Activated CD8-positive, alpha-beta T cell treated with anti-CD3 and anti-CD28 coated beads for 36 hours (primary cell): ENCODE results near the gene PRR11. TPM values are rescaled to one million over a fixed set of nuclear protein-coding genes. Genes with fewer than 3 reads are reported as not detected.
A peak's percentile ranks its signal among the peaks of the same experiment; 100 is the strongest.

Source experiments
- ATAC-seq: fragments of 200-7000 bp; cut with Tn5 transposase; one replicate; pipeline ENCODE4 v1.10.0; 2021; ENCODE audit warnings: mild to moderate bottlenecking, moderate library complexity
- CTCF ChIA-PET: fragments of 350-600 bp; sonication (Branson Sonifier 250); formaldehyde crosslinking; loops from one replicate; lab custom pipeline; 2021; ENCODE audit warnings: antibody characterized with exemption; lab: Charles Lee
- POLR2A ChIA-PET: fragments of 350-600 bp; sonication (Branson Sonifier 250); formaldehyde crosslinking; loops from one replicate; lab custom pipeline; 2021; ENCODE audit warnings: antibody characterized with exemption; lab: Charles Lee
- DNase-seq: peaks from one replicate; pipeline ENCODE4 v3.0.0-alpha.2; 2020
- H3K27ac Mint-ChIP-seq: one replicate; pipeline ENCODE4 v1.8.0; 2021; ENCODE audit warnings: mild to moderate bottlenecking, mixed read lengths
- H3K27me3 Mint-ChIP-seq: one replicate; pipeline ENCODE4 v1.8.0; 2021; ENCODE audit warnings: mixed read lengths
- H3K36me3 Mint-ChIP-seq: one replicate; pipeline ENCODE4 v1.8.0; 2021; ENCODE audit warnings: low read depth, mixed read lengths
- H3K4me1 Mint-ChIP-seq: one replicate; pipeline ENCODE4 v1.8.0; 2021; ENCODE audit warnings: low read depth, mixed read lengths
- H3K4me3 Mint-ChIP-seq: one replicate; pipeline ENCODE4 v1.8.0; 2021; ENCODE audit warnings: mild to moderate bottlenecking, moderate library complexity, mixed read lengths
- H3K9me3 Mint-ChIP-seq: one replicate; pipeline ENCODE4 v1.8.0; 2021; ENCODE audit warnings: mixed read lengths
- CTCF ChIP-seq: fragments of 200-600 bp; IDR thresholded peaks from one replicate; pipeline ENCODE4 v1.8.0; 2022; ENCODE audit warnings: antibody characterized with exemption, mild to moderate bottlenecking
- intact Hi-C: fragments of 100-400 bp; cut with micrococcal nuclease; formaldehyde crosslinking; loops from one replicate; pipeline ENCODE4 v1.10.0; 2022
- total RNA-seq, 2 experiments: library from RNA; stranded (reverse); gene quantifications; one replicate each; pipeline ENCODE4 v1.2.3, GENCODE V29; 2021

Gene PRR11
- total RNA-seq, 2 experiments from 2014 or later, result 66.6 to 67.5 TPM

GRCh38 chr17:59139939-59140338 is 15.6 kb upstream of the PRR11 start:
- Mint-ChIP-seq H3K27ac (no peak overlapping the region), H3K9me3 (no peaks in the 10 kb centered on the region), H3K4me1 (no peaks in the 10 kb centered on the region), H3K4me3 (no peak overlapping the region), H3K36me3 (peaks cover 5% of the 10 kb centered on the region), H3K27me3 (no peaks in the 10 kb centered on the region)
- no peak for TF ChIP-seq CTCF
- ATAC-seq (no peak), DNase-seq (no peak)
- CTCF ChIA-PET, result no interaction called here
- POLR2A ChIA-PET, result no interaction called here
- intact Hi-C loops, result no loop called here

- H3K4me1 Mint-ChIP-seq, result peaks cover 3% of the 10 kb centered on the region
- H3K9me3 Mint-ChIP-seq, result no peaks in the 10 kb centered on the region
- no peak overlapping the region for H3K27ac Mint-ChIP-seq
- H3K4me3 Mint-ChIP-seq, result no peak overlapping the region
- peaks cover 5% of the 10 kb centered on the region for H3K36me3 Mint-ChIP-seq
- ChIA-PET POLR2A (no interaction called here), CTCF (no interaction called here)
- intact Hi-C loops, result no loop called here
- no peak for DNase-seq
- no peaks in the 10 kb centered on the region for H3K27me3 Mint-ChIP-seq
- no peak for ATAC-seq
- TF ChIP-seq CTCF, result no peak
Observed at GRCh38 chr17:59141860-59142259, 13.7 kb upstream of the PRR11 start.

- no peak overlapping the region for H3K4me3 Mint-ChIP-seq
- H3K4me1 Mint-ChIP-seq, result peaks cover 17% of the 10 kb centered on the region
- ATAC-seq, result no peak
- peaks cover 6% of the 10 kb centered on the region for H3K36me3 Mint-ChIP-seq
- no peaks in the 10 kb centered on the region for H3K27me3 Mint-ChIP-seq
- H3K27ac Mint-ChIP-seq, result no peak overlapping the region
- TF ChIP-seq CTCF, result no peak
- CTCF ChIA-PET, result interaction anchor here (1.1 to 1.8 kb wide), 2 partner anchors 15 to 127 kb away, joined by 3 to 5 read pairs; no protein-coding TSS in a partner anchor
- DNase-seq, result no peak
- POLR2A ChIA-PET, result interaction anchor here (0.8 to 1.5 kb wide), 2 partner anchors 10 to 20 kb away, joined by 3 to 4 read pairs; no protein-coding TSS in a partner anchor
- intact Hi-C loops, result no loop called here
- H3K9me3 Mint-ChIP-seq, result no peaks in the 10 kb centered on the region
Observed at GRCh38 chr17:59145571-59146096, 9.9 kb upstream of the PRR11 start.

- Mint-ChIP-seq H3K4me3 (no peak overlapping the region), H3K9me3 (no peaks in the 10 kb centered on the region), H3K27ac (no peak overlapping the region), H3K27me3 (no peaks in the 10 kb centered on the region), H3K36me3 (peaks cover 12% of the 10 kb centered on the region), H3K4me1 (peaks cover 38% of the 10 kb centered on the region)
- ATAC-seq, result no peak
- CTCF ChIA-PET, result interaction anchor here (1.1 kb wide), 1 partner anchor 31 kb away, joined by 4 read pairs; no protein-coding TSS in a partner anchor
- no peak for TF ChIP-seq CTCF
- POLR2A ChIA-PET, result interaction anchor here (2.0 kb wide), 1 partner anchor 42 kb away, joined by 7 read pairs; the partner anchor contains the start of gene TRIM37
- no peak for DNase-seq
- intact Hi-C loops, result no loop called here
Observed at GRCh38 chr17:59149051-59149450, 6.5 kb upstream of the PRR11 start.

GRCh38 chr17:59149841-59150511 is 5.6 kb upstream of the PRR11 start:
- no peak for TF ChIP-seq CTCF
- no peak overlapping the region for H3K27ac Mint-ChIP-seq
- peaks cover 8% of the 10 kb centered on the region for H3K36me3 Mint-ChIP-seq
- ChIA-PET CTCF (no interaction called here), POLR2A (interaction anchor here (2.0 kb wide), 1 partner anchor 43 kb away, joined by 7 read pairs; the partner anchor contains the start of gene TRIM37)
- ATAC-seq (peak; percentile 51), DNase-seq (peak; percentile 35)
- intact Hi-C loops, result no loop called here
- H3K9me3 Mint-ChIP-seq, result no peaks in the 10 kb centered on the region
- no peaks in the 10 kb centered on the region for H3K27me3 Mint-ChIP-seq
- H3K4me3 Mint-ChIP-seq, result no peak overlapping the region
- peaks cover 38% of the 10 kb centered on the region for H3K4me1 Mint-ChIP-seq
